Stimulated activated CD4-positive, alpha-beta T cell treated with anti-CD3 and anti-CD28 coated beads, TNF-alpha, amount 100 ng/mL, for 48 hours (primary cell): ENCODE data around the gene TAOK2.

Source experiments
- DNase-seq, 3 donors: peaks; one replicate each; pipeline ENCODE4 v3.0.0-alpha.2; 2020; ENCODE audit warnings: low read depth in 3 of 3

TAOK2 gene

GRCh38 chr16:29987371-29988085 lies 13.9 kb downstream of the TAOK2 start:
- no peak for DNase-seq

GRCh38 chr16:29988346-29989075 lies 14.8 kb downstream of the TAOK2 start:
- no peak for DNase-seq

GRCh38 chr16:29989111-29989858 lies 15.6 kb downstream of the TAOK2 start:
- DNase-seq, result no peak

GRCh38 chr16:29990034-29990433 lies 16.4 kb downstream of the TAOK2 start:
- DNase-seq, result no peak

- DNase-seq, result no peak
These were observed 17.4 kb downstream of the TAOK2 start for GRCh38 chr16:29990883-29991570.

- DNase-seq, result no peak
These were observed 17.9 kb downstream of the TAOK2 start for GRCh38 chr16:29991571-29991904.

- DNase-seq, result no peak
These were observed 18.8 kb downstream of the TAOK2 start for GRCh38 chr16:29992344-29992967.

DNA sequence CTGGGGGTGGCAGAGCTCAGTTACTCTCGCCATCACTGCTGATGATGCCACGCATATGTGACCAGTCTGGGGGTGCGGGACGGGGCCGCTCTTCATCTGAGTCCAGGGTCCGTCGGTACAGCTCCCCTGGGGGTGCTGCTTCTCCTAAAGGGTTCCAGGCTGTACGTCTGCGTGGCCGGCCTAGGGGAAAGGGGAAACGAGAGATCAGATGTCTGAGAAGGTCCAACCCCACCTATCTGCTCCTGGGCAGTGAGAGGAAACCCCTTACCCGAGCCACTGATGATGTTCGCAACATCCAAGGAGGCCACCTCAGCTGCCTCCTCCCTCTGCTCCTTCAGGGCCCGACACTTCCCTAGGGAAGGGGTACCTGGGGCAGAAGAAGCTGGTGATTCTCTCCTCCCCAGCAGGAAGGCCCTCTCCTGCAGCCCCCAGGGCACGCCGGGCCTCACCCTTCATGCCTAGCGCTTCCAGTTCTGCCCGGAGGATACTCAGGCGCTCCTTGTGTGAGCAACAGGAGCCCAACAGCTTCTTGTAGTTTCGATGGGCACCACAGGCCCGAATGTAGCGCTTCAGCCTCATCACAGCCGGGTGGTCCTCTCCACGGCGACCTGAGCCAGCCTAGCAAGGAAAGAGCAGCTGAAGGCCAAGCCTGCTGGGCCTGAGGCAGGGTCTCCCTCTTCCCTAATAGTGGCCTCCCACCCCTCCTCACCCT lies 19.7 kb downstream of the TAOK2 start:
- no peak for DNase-seq

DNA sequence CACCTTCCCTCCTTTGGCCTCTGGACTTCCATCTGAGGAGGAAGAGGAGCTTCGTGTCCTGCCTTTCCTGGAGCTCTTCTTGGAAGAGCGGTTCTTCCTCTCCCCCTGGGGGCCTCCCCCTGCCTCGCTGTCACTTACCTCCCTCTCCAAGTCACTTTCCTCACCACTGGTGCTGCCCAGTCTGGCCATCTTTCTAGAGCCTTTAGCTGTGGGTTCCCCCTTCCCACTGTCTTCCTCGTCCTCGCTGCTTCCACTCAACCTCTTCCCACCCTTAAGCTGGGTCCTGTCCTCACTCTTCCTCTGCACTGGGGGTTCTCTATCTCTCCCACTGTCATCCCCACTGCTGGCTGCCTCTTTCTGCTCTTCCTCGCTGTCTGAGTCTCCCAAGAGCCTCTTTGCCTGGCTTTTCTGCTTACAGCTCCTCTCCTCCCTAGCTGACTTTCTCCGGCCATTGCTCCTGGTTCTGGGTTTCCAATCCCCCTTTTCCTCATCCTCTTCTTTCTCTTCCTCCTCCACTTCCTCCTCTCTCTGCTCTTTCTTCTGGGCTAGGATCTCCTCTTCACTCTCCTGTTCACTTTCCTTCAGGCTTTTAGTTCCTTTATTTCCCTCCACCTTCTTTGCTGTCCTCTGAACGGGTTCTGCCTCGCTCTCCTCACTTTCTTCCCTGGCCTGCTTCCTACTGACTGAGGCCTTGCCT lies 20.4 kb downstream of the TAOK2 start:
- DNase-seq, result no peak

DNA sequence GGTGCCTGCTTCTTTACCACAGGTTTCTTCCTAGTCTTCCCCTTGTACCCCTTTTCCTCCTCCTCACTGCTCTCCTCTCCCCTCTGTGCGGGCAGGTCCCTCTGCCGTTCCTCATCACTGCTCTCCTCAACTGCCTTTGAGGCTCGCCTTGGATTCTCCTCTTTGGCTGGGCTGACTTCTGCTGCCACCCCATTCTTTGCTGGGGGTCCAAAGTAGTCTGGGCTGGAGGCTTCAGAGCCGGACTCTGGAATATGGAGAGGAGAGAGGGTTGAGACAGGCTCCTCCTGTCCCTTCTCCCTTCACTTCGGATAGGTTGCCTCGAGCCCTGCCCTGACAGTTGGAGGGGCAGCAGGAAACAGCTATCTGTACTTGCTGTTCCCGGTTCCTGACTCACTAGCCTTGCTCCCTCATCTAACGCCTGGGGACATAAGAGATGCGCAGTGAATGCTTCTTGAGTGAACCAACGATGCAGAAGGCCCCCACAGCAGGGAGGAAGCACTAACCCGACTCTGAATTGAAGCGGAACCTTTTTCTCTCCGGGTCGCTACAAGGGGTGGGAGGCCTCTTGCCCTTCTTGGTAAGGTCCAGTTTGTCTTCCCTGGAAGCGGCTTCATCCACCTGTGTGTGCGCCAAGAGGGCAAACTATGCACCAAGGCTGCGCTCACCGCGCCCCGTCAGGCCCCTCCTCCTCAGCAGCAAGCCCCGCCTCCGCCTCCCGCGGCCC lies 21.1 kb downstream of the TAOK2 start:
- DNase-seq, result peak; percentile 52 to 72 (median 57)

DNA sequence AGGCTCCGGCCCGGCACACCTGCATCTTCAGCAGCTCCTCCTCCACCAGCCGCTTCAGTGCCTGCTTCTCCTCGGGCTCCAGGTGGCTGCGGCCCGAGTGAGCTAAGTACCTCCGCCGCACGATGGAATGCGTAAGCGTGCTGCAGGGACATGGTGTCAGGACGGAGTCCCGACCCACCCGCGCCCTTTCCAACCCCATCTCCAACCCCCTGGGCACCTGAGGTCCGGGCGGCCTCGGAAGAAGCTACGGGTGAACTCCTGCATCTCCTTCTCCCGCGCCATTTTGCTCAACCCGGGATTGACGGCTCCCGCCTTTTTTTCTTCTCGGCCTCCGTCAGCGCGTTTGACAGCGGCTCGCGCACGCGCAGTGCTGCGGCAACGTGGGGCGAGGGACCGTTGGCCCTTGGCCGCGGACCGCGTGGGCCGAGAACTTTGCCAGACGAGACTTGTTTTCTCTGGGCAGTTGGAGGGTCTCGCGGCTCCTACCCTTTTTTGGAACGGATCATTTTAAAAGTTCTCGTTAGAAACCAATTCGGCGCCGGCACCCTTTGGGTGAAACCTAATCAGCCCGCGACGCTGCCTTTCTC lies 21.7 kb downstream of the TAOK2 start, which contains the start of gene HIRIP3:
TSS of gene HIRIP3 (minus strand) at position 294 of the 587 bp plus-strand sequence. CDS start at position 282, 12 bp downstream.
- DNase-seq, result peak; percentile 76 to 84 (median 80)

DNA sequence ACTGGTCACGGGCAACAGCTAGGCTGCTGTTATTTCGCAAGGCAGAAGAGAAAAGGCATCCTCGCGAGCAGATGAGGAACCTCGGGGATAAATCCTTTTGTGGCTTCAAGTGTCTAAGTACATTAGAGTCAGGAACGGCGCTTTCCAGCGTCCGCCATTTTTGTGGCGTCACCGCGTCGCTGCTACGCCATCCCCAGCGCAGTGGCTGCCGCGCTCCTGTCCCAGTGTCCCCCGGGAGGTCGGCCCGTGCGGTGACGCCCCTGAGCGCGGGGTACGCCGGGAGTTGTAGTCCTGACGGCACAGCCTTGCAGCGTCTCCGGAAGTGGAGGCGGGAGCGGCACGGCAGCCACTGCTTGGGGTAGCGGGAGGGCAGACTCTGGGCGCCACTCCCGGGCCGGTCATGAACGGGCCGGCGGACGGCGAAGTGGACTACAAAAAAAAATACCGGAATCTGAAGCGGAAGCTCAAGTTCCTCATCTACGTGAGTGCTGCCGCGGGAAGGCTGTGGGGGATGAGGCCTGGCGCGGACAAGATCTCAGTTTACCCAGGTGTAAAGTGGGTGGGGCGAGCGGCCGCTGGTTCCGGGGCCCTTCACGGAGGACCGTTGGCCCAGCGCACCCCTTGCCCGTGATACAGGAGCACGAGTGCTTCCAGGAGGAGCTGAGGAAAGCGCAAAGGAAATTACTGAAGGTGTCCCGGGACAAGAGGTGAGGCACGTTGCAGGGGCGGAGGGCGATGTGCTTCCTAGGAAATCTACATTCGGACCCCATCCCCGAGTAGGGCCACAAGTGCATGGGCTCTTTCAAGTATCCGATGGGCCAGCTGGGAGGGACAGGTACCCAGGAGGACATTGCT lies 22.5 kb downstream of the TAOK2 start, which contains the start of gene INO80E:
TSS of gene INO80E (plus strand) at position 331 of the 855 bp plus-strand sequence. CDS start at position 401, 70 bp downstream.
- DNase-seq, result peak; percentile 98 to 99 (median 99)

GRCh38 chr16:29996766-29997250 lies 23.1 kb downstream of the TAOK2 start:
- no peak for DNase-seq

DNA sequence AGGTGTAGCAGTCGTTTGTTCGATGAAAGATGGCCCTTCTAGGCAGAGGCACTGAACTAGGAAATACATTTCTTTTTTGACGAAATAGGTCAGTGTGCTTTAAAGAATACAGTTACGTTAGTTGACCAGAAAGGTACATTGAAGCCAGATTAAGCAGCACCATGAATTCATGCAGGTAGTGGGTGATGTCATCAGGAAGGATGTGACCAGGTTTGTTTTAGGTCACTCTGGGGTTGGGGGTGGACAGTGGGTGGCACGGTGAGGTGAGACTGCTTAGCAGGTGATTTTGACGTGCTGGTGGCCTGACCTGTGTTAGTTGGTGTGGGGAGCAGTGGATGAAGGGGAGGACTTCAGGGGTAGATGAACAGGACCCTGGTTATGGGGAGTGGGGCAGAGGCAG lies 25.9 kb downstream of the TAOK2 start:
- DNase-seq, result no peak

GRCh38 chr16:30000735-30001631 lies 27.3 kb downstream of the TAOK2 start:
- DNase-seq, result no peak

DNA sequence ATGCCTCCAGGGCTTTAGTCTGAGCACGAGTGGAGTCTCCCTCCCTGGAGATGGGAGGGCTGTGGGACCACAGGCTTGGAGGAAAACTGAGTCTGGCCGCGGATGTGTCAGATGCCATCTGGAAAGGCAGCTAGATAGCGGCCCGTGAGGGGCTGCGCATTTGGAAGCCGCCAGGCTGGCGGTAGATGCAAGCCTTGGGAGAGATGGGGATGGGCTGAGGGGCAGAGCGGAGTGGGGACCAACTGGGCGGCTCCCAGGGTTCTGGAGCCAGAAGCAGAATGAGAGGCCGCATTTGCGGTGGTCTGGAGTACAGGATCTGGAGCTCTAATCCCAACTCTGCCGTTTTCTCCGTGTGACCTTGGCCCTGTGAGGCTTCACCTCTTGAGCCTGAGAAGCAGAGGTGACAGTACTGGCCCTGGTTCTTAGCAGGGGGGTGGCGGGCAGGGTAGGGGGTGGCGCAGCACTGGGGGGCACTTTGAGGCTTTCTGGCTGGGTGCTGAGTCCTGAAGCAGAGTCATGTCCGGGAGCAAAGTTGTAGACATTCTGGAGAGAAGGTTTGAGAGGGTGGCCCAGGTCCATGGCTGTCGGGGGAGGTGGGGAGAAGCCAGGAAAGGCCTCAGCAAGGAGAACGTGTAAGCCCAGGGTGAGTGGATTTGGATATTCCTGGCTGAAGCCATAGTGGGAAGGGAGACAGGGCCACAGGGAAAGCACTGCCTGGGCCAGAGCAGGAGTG lies 29.1 kb downstream of the TAOK2 start:
- no peak for DNase-seq
